Retina (tissue), 1 donor: Measurements from ENCODE around the gene KCNAB3.

Experiments
- DNase-seq: peaks from one replicate; pipeline ENCODE4 v3.0.0-alpha.2; 2016

Gene KCNAB3

DNA sequence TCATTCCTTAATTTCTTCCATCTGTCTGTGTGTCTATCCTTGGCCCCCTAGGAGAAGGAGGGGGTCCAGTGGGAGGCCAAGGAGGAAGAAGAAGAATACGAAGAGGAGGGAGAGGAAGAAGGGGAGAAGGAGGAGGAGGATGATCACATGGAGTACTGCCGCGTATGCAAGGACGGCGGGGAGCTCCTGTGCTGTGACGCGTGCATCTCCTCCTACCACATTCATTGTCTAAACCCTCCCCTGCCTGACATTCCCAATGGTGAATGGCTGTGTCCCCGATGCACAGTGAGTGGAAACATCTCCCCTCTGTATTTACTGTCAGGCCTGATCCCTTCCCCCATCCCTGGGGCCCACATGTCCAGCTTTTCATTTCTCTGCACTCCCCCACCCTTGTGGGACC is 34.8 kb downstream of the KCNAB3 start:
- DNase-seq: no peak

DNA sequence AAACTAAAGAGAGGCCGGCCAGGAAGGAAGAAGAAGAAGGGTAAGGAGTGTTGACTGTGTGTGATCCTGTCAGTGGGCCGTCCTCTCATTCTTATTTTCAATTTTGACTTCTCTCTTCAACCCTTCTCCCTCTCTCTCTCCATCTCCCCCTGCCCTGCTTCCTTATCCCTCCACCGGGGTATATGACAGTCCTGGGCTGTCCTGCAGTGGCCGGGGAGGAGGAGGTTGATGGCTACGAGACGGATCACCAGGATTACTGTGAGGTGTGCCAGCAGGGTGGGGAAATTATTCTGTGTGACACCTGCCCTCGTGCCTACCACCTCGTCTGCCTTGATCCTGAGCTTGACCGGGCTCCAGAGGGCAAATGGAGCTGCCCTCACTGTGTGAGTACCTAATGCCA is 35.4 kb downstream of the KCNAB3 start:
- DNase-seq: no peak

DNA sequence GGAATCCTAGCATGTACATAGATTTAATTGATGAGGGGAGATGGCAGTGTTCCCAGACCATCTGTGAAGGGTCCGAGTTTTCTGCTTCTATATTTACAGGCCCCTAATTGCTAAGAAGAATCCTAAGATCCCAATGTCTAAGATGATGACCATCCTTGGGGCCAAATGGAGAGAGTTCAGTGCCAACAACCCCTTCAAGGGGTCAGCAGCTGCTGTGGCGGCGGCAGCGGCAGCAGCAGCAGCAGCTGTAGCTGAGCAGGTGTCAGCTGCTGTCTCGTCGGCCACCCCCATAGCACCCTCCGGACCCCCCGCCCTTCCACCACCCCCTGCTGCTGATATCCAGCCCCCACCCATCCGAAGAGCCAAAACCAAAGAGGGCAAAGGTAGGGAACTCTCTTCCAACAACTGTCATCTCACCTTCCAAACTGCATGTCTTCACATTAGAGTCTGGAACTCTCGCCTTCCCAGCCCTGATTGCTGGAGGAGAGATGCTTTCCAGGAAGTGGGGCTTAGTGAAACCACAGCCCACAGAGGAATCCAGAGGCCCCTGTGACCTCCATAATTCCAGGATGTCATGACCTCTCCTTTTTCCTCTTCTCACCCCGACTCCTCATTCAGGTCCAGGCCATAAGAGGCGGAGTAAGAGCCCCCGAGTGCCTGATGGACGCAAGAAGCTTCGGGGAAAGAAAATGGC is 36.3 kb downstream of the KCNAB3 start:
- DNase-seq: no peak

DNA sequence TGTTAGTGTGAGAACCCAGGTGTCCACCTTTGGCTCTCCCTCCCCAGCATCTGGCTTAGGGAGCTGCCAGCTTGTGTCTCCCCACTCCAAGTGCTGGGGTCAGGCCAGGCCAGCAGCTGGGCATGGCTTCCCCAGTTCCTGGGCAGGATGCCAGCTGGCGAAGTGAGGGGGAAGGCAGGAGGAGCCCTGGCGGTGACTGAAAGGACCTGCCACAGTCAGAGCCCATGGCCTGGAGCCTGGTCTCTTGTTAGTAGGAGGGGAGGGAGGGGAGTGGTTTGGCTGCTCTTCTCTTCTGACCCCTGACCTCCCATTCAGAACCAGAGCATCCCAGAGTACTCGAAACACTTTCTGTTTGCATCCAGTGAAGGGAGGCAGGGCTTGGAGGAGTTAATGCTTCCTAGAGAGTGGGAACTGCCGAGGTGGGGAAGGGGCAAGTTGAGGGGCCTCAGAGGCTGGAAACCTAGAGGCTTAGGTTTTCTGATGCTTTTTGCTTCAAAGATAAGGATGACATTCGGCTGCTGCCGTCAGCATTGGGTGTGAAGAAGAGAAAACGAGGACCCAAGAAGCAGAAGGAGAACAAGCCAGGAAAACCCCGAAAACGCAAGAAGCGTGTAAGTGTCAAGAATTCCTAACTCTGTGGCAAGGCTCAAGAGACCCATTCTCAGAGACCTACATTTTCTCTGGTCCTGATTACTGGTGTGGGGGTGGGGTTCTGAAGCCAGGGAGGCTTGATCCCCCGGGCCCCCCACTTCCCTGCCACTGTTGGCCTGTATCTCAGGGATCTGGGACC is 40.3 kb downstream of the KCNAB3 start:
- peak; percentile 67 for DNase-seq

DNA sequence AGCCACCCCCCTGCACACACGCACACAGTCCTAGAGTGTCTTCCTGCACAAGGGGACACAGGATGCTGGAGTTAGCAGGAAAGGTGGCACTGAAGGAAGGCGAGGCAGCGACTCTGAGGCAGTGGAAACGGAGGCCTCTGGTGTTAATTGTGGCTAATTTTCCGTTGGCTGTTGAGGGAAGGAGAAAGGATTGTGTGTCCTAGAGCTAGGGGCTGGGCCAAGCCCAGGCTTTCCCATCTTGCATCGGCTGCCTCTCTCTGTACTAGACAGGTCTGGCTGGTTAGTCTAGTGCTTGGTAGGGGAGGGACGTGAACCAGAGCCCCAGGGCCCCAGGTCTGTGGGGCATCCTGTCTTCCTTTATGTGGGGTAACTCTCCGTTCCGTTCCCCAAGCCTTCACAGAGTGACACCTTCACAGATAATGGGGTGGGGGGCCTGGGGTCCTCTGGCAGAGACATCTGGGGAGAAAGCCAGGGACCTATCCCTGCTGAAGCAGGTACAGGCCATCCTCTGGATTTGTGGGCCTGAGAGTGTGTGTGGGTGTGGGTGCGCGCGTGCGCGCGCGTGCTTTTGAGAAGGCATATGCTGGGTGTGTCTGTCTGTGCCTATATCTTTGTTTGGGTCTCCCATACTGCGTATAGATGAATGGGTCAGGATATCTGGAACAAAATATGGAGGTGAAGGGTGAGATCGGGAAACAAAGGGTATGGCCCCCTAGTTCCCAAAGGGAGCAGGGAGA is 41.3 kb downstream of the KCNAB3 start, which contains the start of gene CHD3:
Gene CHD3 (plus strand): TSS at position 606 of the 737 bp plus-strand sequence. CDS start 212 bp downstream, outside the sequence.
- DNase-seq: no peak

DNA sequence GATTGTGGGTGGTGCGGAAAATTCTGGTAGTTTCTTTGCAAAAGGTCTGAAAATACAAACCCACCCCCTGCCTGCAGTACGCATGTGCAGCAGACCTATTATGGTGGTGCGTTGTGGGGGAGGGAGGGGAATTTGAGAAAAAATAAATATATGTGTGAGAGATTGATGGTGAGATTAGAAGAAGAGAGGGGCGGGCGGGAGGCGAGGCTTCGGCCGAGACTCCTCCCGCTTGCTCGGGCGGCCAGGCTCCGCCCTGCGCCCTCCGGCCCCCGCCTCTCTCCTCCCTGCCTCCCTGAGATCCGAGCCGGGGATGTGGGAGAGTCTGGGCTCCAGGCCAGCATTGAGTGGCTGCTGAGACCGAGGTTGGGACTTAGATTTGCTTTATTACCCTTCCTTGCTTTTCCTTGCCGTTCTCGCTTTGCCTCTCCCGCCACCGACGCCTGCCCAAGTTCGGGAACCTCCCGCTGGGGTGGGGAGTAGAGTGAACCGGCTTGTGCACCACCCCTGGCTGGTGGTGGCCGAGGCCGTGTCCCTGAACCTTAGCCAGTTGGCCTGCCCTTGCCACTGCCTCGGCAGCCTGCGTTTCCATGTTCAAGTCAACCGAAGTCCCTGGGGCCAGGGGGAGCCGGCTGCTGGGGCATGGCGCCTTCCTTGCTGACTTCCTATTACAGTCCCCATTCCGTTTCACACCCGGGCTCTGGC is 42.0 kb downstream of the KCNAB3 start:
- DNase-seq: peak; percentile 93

DNA sequence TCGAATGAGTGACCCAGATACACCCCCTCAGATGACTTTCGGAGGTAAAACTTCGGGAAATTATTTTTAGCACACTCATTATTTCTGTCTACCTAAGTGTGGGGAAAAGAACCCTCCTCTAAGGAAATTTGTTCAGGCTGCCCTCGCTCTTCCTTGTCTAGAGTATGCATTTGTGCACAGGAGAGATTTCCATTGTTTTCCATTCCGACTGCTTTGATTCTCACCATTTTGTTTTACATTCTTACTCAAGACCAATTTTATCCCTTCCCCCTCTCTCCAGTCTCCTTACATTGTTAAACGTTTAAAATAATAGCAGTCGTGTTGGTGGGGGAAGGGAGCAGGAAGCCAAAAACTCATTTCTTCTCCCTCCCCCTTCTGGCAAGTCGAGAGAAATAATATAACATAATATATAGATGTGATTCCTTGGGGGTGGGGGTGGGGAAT is 42.6 kb downstream of the KCNAB3 start:
- no peak for DNase-seq

DNA sequence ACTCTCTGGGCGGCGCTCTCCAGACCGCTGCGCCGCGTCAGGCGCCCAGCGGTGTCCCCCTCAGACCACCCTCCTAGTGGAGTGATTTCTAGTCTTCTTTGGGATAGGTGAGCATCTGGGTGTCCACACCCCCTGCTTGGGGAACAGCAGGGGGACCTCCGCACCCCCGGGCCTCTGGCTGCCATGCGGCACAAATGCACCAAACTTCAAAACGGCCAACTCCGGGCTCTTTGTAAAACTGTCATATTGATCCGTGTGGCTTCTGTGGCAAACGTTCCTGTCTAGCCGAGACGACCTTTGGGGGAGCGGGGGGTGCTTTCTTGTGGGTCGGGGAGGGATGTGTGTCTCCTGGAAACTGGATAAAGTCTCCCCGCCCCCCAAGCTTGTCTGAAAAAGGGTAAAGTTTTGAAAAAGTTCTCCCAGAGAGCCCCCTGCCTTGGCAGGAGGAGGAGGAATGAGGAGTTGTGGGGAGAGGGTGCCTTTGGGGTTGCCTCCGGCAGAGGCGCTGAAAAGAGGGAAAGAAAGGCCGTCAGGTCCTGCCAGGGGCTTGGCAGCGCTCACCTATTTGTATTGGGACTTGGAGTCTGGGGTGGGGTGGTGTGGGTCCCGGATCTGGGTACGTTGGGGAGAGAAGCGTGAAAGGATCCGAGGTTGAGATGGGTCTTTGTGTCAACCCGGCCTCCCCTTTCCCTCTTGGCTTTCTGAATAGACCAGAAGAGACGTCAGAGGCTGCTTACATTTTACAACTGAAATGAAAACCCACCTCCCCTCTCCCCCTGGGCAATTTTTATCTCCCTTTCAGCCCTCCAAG is 43.2 kb downstream of the KCNAB3 start:
- peak; percentile 76 for DNase-seq

DNA sequence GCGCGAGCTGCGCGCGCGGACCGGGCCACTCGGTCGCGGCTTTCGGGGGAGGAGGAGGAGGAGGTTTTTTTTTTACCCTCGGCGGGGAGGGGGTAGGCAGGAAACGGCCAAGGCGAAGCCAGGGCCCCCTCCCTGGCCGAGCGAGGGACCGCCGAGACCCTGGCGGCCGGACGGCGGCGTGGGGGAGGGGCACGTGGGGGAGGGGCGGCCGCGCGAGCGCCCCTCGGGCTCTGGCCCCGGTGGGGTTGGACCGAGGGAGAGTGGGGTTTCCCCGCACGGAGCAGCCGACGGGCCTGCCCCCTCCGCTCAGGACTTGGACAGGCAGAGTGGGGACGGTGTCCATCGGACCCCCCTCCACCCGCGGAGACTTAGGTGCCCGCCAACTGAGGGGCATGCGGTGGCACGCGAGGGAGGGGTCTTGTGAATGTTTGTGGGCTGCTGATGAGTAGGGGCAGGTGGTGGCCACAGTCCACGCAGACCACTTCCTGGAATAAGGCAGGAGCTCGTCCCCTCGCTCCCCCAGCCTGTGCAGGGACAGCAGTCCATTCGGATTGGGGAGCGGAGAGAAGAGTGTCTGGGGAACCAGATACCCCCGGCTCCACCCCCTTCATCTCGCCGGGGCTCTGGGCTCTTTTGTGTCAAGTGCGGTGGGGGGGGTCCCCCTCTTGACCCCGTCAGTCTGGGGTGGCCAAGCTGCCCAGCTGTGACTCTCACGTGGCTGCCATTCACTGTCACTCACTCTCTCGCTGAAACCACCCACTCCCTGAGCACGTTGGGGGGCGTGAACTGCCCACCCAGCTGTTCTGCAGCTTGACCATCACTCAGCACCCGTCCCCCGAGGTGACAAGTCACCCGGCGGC is 44.1 kb downstream of the KCNAB3 start:
- peak; percentile 88 for DNase-seq

DNA sequence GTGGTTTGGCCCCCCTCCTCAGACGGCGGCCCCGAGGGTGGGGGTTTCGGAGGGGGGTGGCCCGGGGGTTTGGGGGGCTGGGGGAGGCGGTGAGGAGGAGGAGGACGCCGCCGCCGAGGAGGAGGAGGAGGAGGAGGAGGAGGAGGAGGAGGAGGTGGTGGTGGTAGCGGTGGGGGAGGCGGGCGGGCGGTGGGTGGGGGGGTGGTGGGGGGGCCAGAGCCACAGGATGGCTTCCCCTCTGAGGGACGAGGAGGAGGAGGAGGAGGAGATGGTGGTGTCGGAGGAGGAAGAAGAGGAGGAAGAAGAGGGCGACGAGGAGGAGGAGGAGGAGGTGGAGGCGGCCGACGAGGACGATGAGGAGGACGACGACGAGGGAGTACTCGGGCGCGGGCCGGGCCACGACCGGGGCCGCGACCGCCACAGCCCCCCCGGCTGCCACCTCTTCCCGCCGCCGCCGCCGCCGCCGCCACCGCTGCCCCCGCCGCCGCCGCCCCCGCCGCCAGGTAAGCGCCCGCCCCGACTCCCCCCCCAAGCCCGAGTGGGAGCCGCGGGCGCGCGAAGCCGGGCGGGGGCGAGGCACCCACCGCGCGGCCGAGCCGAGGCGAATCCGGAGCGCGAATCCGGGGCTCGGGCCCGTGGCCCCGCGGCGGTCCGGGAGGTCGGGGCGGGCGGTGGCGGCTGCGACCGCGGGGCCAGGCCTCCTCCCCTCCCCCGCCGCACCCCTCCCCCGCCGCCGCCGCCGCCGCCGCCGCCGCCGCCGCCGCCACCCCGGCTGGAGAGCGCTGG is 44.9 kb downstream of the KCNAB3 start:
- peak; percentile 9 for DNase-seq

DNA sequence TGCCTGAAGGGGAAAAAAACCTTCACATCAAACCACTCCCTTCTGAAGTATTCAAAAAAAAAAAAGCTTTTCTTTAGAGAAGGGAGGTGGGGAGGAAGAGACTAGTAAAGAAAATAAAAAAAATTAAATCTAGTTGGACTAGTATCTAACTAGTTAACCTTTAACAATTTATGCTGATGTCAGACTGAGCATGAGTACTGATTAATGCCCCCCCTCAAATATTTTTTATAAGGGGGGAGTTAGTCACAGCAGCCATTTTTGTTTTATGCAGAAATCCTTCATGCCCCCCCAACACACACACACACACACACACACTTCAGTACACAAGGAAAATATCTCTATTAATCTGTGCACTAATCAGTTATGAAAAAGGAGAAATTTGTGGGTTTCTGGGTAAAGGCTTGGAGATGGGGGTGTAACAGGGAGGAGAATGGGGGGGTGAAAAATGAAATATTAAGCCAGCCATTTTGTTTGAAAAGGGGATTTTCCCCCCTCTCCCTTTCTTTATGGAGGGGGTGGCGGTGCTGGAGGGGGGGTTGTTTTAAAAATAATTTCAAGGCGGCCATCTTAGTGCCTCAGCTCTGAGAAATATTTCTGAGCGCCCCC is 45.8 kb downstream of the KCNAB3 start:
- DNase-seq: peak; percentile 42

DNA sequence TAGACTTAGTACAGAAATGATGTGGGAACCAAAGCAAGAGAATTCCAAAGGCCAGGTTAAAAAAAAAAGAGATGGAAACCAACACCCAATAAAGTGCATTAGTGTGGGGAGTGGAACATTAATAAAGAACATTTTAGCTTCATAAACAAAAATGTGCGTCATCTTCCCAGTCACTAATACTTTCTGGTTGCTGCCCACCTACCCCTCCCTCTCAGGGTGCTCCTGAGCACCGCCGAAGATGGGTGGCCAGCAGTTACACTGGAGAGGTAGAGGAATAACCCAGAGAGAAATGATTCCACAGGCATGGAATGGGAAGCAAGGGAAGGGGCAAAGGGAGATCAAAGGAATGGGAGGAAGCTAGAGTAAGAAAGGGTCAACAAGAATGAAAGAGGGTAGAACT is 47.0 kb downstream of the KCNAB3 start:
- DNase-seq: no peak

DNA sequence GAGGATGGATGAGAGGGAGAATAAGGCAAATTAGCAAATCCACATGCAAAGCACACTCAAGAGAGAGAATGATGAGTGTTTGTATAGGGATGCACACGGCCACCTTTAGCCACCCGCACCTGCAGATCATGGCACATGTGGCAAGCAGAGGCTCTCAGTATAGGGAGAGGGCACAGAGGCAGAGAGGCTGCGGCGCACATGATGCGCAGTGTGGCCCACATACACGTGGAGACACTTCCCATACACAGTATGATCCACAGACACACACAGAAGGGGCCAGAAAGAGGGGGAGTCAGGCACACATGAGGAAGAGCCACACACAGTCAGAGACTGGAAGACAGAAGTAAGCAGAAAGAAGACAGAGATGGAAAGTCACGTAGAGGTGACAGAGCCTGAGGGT is 47.6 kb downstream of the KCNAB3 start:
- no peak for DNase-seq

DNA sequence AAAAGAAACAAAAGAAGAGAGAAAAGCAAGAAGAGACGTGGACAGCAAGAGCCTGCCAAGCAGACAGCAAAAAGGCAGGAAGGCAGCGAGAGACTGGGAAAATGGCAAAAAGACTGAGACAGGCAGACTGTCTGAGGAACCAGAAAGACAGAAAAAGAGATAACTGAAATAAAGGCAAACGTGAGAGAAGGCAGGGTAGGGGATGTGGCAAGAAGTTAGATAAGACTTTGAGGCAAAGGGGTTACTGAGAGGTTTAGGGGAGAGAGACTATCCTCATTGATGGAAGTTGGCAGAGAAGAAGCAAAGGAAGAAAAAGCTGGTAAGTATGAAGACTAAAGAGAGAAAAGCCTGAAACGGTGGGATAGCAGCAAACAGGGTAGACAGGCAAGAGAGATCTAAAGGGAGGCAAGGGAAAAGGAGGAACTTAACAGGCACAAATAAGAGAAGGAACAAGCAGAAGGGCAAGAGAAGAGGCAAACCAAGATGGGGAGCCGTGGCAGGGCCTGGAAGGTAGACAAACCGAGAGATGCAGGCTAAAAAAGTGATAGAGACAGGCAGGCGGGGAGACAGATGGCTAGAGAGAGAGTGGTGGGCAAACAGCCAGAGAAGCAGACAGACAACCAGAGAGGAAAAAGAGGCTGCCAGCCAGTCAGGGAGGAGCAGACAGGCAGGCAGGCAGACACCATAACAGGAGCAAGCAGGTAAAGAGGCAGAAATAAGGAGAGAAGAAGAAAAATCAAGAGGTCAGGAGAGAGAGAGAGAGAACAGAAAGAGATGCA is 48.2 kb downstream of the KCNAB3 start:
- DNase-seq: no peak

DNA sequence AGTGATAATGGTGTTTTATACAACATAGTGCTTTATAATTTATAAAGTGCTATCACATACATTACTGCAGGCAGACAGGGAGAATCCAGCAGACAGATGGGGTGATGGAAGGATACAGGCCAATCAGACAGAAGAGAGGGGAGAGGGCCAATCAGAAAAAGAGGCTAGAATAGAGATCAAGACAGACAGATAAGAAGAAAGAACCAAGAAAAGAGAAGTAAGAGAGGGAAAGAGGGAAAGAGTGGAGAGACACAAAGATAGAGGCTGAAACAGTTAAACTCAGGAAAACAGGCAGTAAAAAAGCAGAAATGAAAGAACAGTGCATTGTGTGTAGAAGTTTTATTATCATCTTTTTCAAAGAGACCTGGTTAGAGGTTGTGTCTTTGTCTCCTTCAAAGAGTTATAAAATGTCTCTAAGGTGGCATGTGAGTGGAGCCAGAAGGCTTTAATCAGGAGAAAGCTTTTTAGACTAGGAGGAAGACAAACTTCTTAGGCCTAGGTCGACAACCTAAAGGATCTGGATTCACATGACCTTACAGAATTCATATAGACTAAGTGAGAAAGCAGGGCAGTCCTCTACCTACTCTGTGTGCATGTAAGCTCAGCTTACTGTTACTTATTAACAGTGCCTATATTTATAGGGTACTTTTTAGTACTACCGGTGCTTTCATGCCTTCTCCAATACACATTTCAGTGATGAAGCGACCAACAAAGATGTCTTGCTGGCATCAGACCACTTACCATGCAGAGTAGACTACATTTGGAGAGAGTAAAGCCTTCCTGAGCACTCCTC is 49.4 kb downstream of the KCNAB3 start:
- DNase-seq: no peak

DNA sequence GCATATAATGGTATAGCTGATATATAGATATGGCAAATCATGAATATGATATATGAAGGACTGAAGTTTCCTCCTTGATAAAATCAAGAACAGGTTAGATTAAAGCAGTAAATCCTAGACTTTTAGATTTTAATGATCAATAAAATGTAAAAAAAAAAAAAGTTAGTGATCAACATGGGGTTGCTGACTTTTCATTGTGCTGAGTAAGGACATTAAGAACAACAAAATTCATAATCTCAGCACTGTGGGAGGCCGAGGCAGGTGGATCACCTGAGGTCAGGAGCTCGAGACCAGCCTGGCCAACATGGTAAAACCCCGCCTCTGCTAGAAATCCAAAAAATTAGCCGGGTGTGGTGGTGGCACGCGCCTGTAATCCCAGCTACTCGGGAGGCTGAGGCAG is 51.4 kb downstream of the KCNAB3 start:
- DNase-seq: no peak

DNA sequence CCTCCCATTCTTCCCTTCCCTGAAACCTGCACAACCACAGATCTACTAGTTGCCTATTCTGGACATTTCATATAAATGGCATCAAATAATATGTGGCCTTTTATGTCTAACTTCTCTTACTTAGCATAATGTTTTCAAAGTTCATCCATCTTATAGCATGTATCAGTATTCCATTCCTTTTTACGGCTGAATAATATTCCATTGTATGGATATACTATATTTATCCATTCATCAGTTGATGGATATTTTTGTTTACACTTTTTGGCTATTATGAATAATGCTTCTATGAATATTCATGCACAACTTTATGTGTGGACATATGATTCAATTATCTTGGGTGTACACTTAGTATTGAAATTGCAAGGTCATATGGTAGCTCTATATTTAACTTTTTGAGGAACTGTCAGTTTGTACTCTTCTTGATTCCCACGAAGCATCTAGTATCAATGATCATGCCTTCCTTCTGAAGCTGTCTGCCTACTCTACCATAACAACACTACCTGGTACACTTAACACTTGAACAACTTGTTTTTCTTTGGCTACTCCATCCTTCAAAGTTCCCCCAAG is 53.8 kb downstream of the KCNAB3 start:
- no peak for DNase-seq

DNA sequence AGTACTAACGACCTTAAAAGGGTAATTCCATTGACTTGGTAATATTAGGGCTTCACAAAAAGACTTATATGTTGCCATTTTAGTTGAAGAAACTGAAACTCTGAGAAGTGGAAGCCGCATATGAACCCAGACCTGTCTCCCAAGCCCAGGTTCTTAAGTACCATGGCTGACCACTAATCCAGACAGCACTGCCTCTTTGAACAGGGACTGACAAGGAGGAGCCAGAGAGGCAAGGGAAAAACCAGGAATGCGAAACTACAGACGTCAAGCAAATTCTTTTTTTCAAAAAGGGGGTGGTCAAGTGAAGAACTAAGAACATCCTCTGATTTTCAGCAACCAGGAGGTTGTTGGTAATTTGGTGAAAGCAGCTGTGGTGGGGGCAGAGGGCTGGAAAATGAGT is 56.6 kb downstream of the KCNAB3 start:
- DNase-seq: no peak
